Activated naive CD8-positive, alpha-beta T cell treated with anti-CD3 and anti-CD28 coated beads for 36 hours (primary cell): ENCODE results near the gene ERGIC1. TPM values are rescaled to one million over a fixed set of nuclear protein-coding genes. Genes with fewer than 3 reads are reported as not detected.

ENCODE experiments used
- DNase-seq: peaks from one replicate; pipeline ENCODE4 v3.0.0; 2021
- H3K27ac Mint-ChIP-seq: one replicate; pipeline ENCODE4 v1.8.0; 2022; ENCODE audit warnings: mild to moderate bottlenecking, moderate library complexity, mixed read lengths
- H3K27me3 Mint-ChIP-seq: one replicate; pipeline ENCODE4 v1.8.0; 2022; ENCODE audit warnings: mild to moderate bottlenecking, mixed read lengths
- H3K36me3 Mint-ChIP-seq: one replicate; pipeline ENCODE4 v1.8.0; 2021; ENCODE audit warnings: mild to moderate bottlenecking, mixed read lengths
- H3K4me1 Mint-ChIP-seq: one replicate; pipeline ENCODE4 v1.8.0; 2021; ENCODE audit warnings: mixed read lengths
- H3K4me3 Mint-ChIP-seq: one replicate; pipeline ENCODE4 v1.8.0; 2022; ENCODE audit warnings: mild to moderate bottlenecking, moderate library complexity, mixed read lengths
- H3K9me3 Mint-ChIP-seq: one replicate; pipeline ENCODE4 v1.8.0; 2022; ENCODE audit warnings: mixed read lengths
- total RNA-seq, 2 experiments: library from RNA; stranded (reverse); gene quantifications; one replicate each; pipeline ENCODE4 v1.2.3, GENCODE V29; 2021

ERGIC1 gene
- total RNA-seq, 2 experiments from 2014 or later = 45.9 to 46.9 TPM

DNA sequence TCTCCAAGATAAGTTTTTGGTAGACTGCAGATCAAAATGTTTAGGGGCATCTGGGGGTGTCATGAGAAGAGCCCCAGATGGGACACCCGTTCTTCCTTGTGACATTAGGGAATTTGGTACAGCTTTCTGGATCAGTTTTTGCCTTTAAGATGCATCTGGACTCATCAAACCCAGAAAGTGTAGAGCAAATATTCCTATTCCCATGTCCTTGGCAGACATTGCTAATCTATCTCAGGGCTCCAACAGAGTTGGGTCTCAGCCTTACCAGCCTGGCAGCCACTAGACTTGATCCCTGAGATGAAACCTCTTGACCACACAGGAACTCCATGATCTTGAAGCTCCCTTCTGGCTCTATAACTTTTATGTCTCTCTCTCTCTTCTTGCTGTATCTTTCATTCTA is 35.6 kb downstream of the ERGIC1 start:
- DNase-seq = no peak

DNA sequence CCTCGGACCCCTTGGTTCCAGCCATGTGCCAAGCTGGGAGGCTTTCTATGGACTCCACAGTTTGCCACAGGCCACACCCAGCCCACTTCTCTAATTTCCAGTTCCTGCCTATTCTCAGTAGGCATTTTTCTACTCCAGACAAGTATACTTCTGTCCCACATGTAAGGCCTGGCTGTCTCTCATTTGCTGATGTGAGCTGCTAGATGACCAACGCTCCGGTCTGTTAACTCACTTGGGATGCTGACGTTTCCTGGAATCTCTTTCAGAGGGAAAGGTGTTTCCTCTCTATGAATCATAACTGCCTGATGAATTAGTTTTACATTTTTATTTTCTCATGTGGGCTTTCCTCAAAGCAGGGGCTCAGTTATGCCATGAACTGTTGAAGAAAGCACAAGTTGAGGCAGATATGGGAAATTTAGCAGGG is 36.3 kb downstream of the ERGIC1 start:
- DNase-seq = no peak
- H3K27me3 Mint-ChIP-seq = no peaks in the 10 kb centered on the region
- no peaks in the 10 kb centered on the region for H3K36me3 Mint-ChIP-seq
- H3K9me3 Mint-ChIP-seq = no peaks in the 10 kb centered on the region
- no peak overlapping the region for H3K4me3 Mint-ChIP-seq
- H3K4me1 Mint-ChIP-seq = peaks cover 21% of the 10 kb centered on the region
- no peak overlapping the region for H3K27ac Mint-ChIP-seq

More for the DNA sequence above, 35.6 kb downstream of the ERGIC1 start:
- Mint-ChIP-seq H3K27me3 (no peaks in the 10 kb centered on the region), H3K4me1 (peaks cover 19% of the 10 kb centered on the region), H3K27ac (no peak overlapping the region), H3K4me3 (no peak overlapping the region), H3K36me3 (no peaks in the 10 kb centered on the region), H3K9me3 (no peaks in the 10 kb centered on the region)

DNA sequence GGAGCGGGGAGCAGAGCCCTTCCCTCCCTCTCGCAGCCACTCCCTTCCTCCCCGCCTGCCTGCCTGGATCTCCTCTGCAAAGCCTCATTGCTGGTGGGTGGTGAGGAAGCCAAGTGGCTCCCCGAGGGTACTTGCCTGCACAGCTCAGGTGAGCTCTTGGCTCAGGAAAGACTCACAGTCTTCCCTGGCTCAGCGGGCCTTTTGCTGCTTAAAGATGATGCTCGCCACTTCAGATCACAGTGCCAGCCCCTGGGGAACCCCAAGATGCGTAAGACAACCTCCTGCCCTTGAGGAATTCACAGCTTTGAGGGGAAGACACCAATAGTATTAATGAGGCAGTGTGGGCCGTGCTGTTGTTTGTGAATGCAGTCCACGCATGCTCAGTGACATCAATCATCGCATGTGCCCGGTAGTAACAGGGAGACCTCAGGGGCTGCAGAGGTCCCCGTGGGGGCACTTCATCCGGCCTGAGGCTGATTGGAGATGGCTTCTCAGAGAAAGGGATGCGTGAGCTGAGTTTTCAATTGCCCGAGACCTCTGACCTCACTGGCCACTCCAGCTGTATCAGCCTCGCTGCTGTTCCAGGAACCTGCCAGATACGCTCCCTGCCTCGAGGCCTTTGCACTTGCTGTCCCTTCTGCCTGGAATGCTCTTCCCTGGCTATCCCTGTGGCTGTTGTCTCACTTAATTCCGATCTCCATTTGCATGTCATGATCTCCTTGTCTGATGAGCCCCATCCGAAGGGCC is 36.8 kb downstream of the ERGIC1 start:
- Mint-ChIP-seq H3K36me3 (no peaks in the 10 kb centered on the region), H3K9me3 (no peaks in the 10 kb centered on the region), H3K4me3 (no peak overlapping the region), H3K4me1 (peaks cover 26% of the 10 kb centered on the region), H3K27ac (no peak overlapping the region), H3K27me3 (no peaks in the 10 kb centered on the region)
- no peak for DNase-seq

DNA sequence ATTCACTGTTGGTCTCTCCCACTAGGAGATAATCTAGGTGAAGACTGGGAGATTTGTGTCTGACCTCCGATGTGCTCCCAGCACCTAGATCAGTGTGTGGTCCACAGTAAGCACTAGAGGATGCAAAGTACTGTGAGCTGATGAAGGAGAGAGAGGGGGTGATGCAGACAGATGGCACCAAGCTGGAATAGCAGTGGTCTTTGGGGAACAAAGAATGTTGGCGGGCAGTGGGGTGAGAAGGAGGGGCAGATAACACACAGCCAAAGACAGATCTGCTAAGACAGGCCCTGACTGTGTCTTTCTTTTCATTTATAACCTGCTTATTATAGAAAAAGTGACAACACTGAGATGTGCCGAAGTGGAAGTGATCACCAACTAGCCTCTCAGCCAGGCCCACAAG is 37.5 kb downstream of the ERGIC1 start:
- H3K4me3 Mint-ChIP-seq = no peak overlapping the region
- no peaks in the 10 kb centered on the region for H3K27me3 Mint-ChIP-seq
- no peaks in the 10 kb centered on the region for H3K9me3 Mint-ChIP-seq
- no peaks in the 10 kb centered on the region for H3K36me3 Mint-ChIP-seq
- no peak overlapping the region for H3K27ac Mint-ChIP-seq
- H3K4me1 Mint-ChIP-seq = peaks cover 27% of the 10 kb centered on the region
- no peak for DNase-seq

DNA sequence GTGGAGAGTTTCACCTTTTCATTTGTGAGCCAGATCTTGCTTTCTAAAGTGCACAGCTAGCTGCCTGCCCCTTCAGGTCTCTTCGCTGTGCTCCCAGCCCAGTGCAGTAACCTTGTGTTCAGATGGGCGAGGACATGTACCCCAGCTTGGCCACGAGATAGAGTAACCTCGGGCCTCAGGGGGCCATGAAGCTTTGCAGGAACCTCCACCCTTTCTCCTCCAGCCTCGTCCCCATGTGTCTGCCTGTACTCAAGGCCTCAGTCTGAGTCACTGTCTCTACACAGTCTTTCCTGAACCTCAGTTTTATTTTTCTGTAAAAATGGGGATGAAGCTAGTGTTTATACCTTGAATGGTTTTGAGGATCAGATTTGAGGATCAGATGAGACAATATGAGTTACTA is 37.9 kb downstream of the ERGIC1 start:
- peaks cover 28% of the 10 kb centered on the region for H3K4me1 Mint-ChIP-seq
- H3K27me3 Mint-ChIP-seq = no peaks in the 10 kb centered on the region
- DNase-seq = no peak
- H3K9me3 Mint-ChIP-seq = no peaks in the 10 kb centered on the region
- no peak overlapping the region for H3K27ac Mint-ChIP-seq
- no peak overlapping the region for H3K4me3 Mint-ChIP-seq
- H3K36me3 Mint-ChIP-seq = no peaks in the 10 kb centered on the region

DNA sequence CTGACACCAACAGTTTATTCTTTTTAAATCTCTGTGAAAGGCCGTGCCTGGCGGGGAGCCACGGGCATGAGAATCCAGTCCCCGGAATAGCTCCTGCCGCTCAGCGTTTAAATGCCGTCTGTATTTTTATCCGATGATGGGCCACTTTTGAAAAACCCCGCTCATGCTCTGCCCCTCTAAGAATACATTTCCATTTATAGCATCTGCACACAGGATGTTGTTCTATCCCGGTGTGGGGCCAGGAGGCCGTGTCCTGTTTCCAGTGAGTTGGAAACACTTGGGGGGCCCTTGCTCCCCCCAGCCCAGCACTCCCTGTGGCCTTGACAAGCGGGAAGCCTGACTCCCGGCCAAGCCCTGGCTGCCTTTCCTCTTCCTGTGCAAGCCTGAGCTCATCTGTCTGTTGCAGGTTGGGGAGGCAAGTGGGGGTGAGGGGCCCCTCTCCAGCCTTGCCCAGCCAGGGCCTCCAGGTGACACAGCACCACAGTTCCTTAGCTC is 39.0 kb downstream of the ERGIC1 start:
- peaks cover 27% of the 10 kb centered on the region for H3K4me1 Mint-ChIP-seq
- H3K27ac Mint-ChIP-seq = no peak overlapping the region
- no peaks in the 10 kb centered on the region for H3K36me3 Mint-ChIP-seq

DNA sequence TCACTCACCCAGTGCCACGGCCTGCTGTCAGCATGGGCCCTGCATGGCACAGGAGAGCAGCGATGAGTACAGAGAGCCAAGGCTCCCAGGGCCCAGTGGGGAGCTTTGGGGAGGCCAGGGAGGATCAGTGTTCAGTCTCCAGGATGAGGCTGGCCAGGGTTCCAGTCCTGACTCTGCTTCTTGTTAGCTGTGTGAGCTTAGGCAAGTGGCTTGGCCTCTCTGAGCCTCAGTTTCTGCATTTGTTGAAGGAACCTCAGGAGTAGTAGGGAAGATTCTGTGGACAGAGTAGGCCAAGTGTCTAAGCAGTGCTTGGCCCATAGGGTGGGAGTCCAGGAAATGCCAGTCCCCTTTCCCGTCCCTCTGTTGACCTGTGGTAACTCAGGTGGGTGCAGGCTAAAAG is 39.5 kb downstream of the ERGIC1 start:
- no peak overlapping the region for H3K4me3 Mint-ChIP-seq
- no peaks in the 10 kb centered on the region for H3K9me3 Mint-ChIP-seq
- H3K4me1 Mint-ChIP-seq = peaks cover 22% of the 10 kb centered on the region
- no peak for DNase-seq
- H3K27ac Mint-ChIP-seq = no peak overlapping the region
- no peaks in the 10 kb centered on the region for H3K36me3 Mint-ChIP-seq
- H3K27me3 Mint-ChIP-seq = no peaks in the 10 kb centered on the region

More for the DNA sequence above, 39.0 kb downstream of the ERGIC1 start:
- no peaks in the 10 kb centered on the region for H3K9me3 Mint-ChIP-seq
- DNase-seq = no peak
- no peak overlapping the region for H3K4me3 Mint-ChIP-seq
- no peaks in the 10 kb centered on the region for H3K27me3 Mint-ChIP-seq

DNA sequence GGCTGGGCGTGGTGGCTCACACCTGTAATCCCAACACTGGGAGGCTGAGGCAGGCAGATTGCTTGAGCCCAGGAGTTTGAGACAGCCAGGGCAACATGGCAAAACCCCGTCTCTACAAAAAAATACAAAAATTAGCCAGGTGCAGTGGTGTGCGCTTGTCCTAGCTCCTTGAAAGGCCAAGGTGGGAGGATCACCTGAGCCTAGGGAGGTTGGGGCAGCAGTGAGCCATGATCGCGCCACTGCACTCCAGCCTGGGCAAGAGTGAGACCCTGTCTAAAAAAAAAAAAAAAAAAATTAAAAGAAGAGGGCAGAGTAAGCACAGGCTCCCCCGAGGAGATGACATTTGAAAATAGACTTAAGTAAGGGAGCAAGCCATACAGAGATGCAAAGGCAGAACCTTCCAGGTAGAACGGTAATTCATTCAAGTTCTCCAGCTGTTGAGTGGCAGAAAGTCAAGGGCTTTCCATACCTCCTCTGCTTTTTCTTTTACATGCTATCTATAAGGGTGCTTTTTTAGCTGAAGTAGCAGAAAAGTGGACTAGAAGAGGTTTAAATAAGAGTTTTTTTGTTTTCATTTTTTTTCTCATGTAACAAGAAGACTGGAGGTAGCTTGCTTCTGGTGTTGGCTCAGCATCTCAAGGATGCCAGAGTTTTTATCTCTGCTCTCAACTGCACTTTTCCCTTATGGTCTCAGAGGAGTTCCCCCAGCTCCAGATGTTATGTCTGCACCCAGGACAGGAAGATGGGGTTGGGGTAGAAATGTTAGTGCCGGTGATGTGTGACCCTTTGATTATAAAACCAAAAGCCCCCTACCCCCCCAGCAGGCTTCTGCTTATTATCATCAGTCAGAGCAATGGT is 40.8 kb downstream of the ERGIC1 start:
- no peaks in the 10 kb centered on the region for H3K36me3 Mint-ChIP-seq
- no peak overlapping the region for H3K27ac Mint-ChIP-seq
- no peak for DNase-seq
- H3K9me3 Mint-ChIP-seq = no peaks in the 10 kb centered on the region
- H3K4me3 Mint-ChIP-seq = no peak overlapping the region
- H3K27me3 Mint-ChIP-seq = no peaks in the 10 kb centered on the region
- H3K4me1 Mint-ChIP-seq = peaks cover 16% of the 10 kb centered on the region

DNA sequence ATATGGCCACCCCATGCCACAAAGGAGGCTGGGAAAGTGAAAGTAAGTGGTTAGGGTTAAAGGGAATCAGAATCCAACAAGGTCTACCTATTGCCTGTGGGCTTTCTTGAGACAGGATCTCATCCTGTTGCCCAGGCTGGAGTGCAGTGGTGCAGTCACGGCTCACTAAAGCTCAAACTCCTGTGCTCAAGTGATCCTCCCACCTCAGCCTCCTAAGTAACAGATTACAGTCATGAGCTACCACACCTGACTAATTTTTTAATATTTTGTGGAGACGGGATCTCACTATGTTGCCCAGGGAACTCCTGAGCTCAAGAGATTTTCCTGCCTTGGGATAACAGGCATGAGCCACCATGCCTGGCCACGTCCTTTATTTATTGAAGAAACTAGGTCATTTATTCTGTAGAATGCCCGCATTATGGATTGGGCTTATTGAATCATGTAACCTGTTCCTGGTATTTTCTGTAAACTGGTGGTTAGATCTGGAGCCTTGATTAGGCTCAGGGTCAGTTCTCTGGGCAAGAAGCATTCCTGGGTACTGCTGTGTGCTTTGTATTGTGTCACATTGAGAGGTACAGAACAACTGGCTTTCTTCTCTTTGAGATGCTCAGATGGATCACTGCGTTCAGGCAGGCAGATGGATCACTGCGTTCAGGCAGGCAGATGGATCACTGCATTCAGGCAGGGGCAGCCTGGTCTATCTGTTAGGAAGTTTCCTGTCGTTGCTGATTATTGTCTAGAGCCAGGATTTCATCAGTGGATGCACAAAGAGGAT is 41.6 kb downstream of the ERGIC1 start:
- Mint-ChIP-seq H3K27ac (no peak overlapping the region), H3K4me3 (no peak overlapping the region), H3K36me3 (no peaks in the 10 kb centered on the region), H3K4me1 (peaks cover 16% of the 10 kb centered on the region), H3K9me3 (no peaks in the 10 kb centered on the region), H3K27me3 (no peaks in the 10 kb centered on the region)
- DNase-seq = no peak

DNA sequence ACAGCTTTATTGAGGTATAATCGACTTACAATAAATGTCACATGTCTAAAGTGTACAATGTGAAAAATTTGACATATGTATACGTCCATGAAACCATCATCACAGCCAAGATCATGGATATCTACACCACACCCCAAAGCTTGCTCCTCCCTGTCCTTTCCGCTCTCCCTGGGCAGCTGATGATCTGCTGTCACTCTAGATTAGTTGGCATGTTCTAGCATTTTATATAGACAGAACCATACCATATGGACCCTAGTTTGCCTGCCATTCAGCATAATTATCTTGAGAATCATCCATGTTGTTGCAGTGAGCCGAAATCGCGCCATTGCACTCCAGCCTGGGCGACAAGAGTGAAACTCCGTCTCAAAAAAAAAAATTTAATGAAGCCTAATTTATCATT is 42.5 kb downstream of the ERGIC1 start:
- Mint-ChIP-seq H3K27ac (no peak overlapping the region), H3K4me1 (peaks cover 18% of the 10 kb centered on the region), H3K9me3 (no peaks in the 10 kb centered on the region), H3K4me3 (no peak overlapping the region), H3K27me3 (no peaks in the 10 kb centered on the region), H3K36me3 (peaks cover 2% of the 10 kb centered on the region)
- no peak for DNase-seq

DNA sequence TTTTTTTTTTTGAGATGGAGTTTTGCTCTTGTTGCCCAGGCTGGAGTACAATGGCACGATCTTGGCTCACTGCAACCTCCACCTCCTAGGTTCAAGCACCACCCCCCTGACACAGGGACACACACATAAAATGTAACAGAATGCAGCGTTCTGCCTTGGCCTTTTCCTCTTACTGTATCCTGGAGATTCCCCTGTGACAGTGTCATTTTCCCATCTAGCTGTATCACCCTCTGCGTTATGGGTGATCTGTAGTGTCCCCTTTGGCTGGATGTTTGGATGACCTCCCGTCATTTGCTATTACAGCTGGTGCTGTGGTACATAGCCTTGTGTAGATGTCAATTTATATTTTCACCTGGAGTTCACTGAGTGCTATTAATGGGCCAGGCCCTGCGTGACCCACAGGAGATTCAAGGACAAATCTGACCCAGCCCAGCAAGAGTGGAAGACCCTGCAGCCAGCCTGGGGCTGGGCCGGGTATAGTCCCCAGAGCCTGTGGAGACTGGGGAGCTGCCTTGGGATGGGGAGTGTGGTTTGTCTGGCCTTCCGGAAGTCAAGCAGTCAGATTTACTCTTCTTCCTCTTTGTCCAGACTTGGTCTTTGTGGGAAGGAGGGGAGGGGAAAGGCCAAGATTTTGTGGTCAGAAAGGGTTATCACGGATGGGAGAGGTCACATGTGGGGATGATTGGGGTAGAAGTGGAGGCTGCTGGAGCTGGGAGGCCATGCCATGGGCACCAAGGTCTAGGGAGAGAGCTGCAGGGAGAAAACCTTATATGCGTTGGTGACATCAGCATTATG is 43.6 kb downstream of the ERGIC1 start:
- peaks cover 24% of the 10 kb centered on the region for H3K4me1 Mint-ChIP-seq
- H3K27me3 Mint-ChIP-seq = no peaks in the 10 kb centered on the region
- peaks cover 5% of the 10 kb centered on the region for H3K36me3 Mint-ChIP-seq
- peak overlapping the region; percentile 10 for H3K27ac Mint-ChIP-seq
- no peak overlapping the region for H3K4me3 Mint-ChIP-seq
- no peak for DNase-seq
- H3K9me3 Mint-ChIP-seq = no peaks in the 10 kb centered on the region

DNA sequence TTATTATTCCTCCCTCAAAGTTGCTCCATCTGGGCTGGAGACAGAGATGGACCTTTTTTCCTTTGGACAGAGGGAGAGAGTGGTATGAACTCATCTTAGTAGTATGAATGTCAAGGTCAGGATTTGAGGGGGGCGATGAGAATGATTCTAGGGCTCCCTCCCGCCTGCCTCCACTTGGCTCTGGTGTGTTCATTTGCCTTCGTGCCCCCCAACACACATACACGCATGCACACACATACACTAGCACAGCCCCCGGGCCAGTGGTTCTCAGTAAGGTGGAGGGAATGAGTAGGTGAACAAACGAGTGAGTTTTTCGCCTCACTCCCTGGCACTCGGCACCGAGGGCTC is 44.5 kb downstream of the ERGIC1 start:
- H3K9me3 Mint-ChIP-seq = no peaks in the 10 kb centered on the region
- H3K27me3 Mint-ChIP-seq = no peaks in the 10 kb centered on the region
- H3K4me3 Mint-ChIP-seq = no peak overlapping the region
- peaks cover 21% of the 10 kb centered on the region for H3K4me1 Mint-ChIP-seq
- H3K36me3 Mint-ChIP-seq = peaks cover 11% of the 10 kb centered on the region
- DNase-seq = no peak
- no peak overlapping the region for H3K27ac Mint-ChIP-seq

DNA sequence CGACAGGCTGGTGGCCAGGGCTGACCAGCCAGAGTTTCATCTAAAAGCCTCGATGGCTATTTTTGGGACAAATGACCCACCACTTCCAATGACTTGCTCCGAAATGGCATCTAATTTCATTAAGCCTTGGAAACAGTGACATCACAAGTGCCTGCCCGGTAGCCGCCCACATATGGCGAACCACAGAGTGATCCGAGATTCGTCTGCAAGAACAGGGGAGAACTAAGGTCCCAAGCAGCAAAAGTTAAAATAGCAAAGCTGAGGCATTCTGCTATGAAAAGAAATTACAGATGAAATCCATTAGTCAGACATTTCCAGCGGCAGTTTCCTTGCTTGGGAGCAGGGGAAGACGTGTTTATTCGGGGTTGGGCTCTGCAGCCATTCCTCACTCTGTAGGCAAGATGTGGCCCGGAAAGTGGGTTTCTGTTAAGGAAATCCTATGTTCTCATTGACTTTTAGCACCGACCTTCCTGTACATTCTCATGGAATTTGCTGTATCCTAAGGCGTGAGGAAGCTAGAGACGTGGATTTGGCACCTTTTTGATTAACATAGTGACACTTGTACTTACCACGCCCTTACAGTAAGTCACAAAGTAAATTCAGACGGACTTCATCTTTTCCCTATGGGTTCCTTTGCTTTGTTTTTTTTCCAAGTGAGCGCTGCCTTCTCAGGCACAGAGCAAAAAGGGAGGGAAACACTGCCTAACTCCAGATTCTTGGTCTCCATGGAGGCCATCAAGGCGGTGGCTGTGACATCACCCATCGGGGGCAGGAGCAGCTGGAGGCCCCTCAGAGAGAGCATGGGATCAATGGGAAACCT is 45.1 kb downstream of the ERGIC1 start:
- Mint-ChIP-seq H3K36me3 (peaks cover 11% of the 10 kb centered on the region), H3K4me3 (no peak overlapping the region), H3K9me3 (no peaks in the 10 kb centered on the region), H3K4me1 (peaks cover 24% of the 10 kb centered on the region), H3K27me3 (no peaks in the 10 kb centered on the region), H3K27ac (no peak overlapping the region)
- DNase-seq = no peak
